BJ (cell line): ENCODE results near the gene MRS2. TPM values are rescaled to one million over a fixed set of nuclear protein-coding genes. Genes with fewer than 3 reads are reported as not detected.
"Not testable (repeated sequence)": the region's sequence is repeated elsewhere in the genome, so short reads cannot be mapped to it uniquely, and the experiment has no call there.

Source experiments
- CTCF ChIA-PET: fragments of 350-600 bp; formaldehyde crosslinking; extraction: SDS; loops from one replicate; lab custom pipeline; 2021; ENCODE audit warnings: antibody characterized with exemption, inconsistent platforms; lab: Yijun Ruan, JAX
- POLR2A ChIA-PET: fragments of 300-600 bp; sonication (Branson Sonifier 250); formaldehyde crosslinking; extraction: SDS; loops from one replicate; lab custom pipeline; 2021; ENCODE audit warnings: antibody characterized with exemption; lab: Charles Lee
- DNase-seq: peaks from one replicate; pipeline ENCODE4 v3.0.0-alpha.2; 2011; ENCODE audit warnings: low read depth
- H3K27me3 ChIP-seq: 2 replicates; pipeline ENCODE4 v1.6.0; 2011; ENCODE audit warnings: low read length; ENCODE audit not compliant: control insufficient read depth, insufficient read depth
- H3K36me3 ChIP-seq: 2 replicates; pipeline ENCODE4 v1.5.1; 2011; ENCODE audit warnings: low read length; ENCODE audit not compliant: control insufficient read depth, insufficient read depth
- H3K4me3 ChIP-seq: 2 replicates; pipeline ENCODE4 v1.5.1; 2011; ENCODE audit warnings: low read depth, mild to moderate bottlenecking, control low read depth, low read length
- CTCF ChIP-seq: IDR thresholded peaks from 2 replicates; pipeline ENCODE4 v1.5.1; 2011; ENCODE audit warnings: low read depth, mild to moderate bottlenecking, control low read depth, inconsistent platforms, low read length, moderate library complexity; ENCODE audit not compliant: insufficient read depth
- polyA plus RNA-seq: library from polyadenylated mRNA; depleted of rRNA; stranded (reverse); fragments of >200 nt; gene quantifications from 2 replicates; pipeline ENCODE4 v1.2.3, GENCODE V29; 2011

Gene MRS2
- polyA plus RNA-seq, 1 experiment, result 6.5 TPM

GRCh38 chr6:24374612-24375011, 28.1 kb upstream of the MRS2 start:
- H3K27me3 ChIP-seq, result no peaks in the 10 kb centered on the region
- DNase-seq, result no peak
- ChIA-PET POLR2A (no interaction called here), CTCF (interaction anchor here (2.5 kb wide), 1 partner anchor 14 kb away, joined by 9 read pairs; no protein-coding TSS in a partner anchor)
- no peaks in the 10 kb centered on the region for H3K36me3 ChIP-seq
- H3K4me3 ChIP-seq, result no peak overlapping the region
- no peak for TF ChIP-seq CTCF

GRCh38 chr6:24376871-24377270, 25.9 kb upstream of the MRS2 start:
- no peaks in the 10 kb centered on the region for H3K27me3 ChIP-seq
- POLR2A ChIA-PET, result no interaction called here
- H3K4me3 ChIP-seq, result no peak overlapping the region
- no peak for DNase-seq
- CTCF ChIA-PET, result interaction anchor here (1.8 kb wide), 1 partner anchor 94 kb away, joined by 5 read pairs; no protein-coding TSS in a partner anchor
- TF ChIP-seq CTCF, result no peak
- H3K36me3 ChIP-seq, result no peaks in the 10 kb centered on the region

GRCh38 chr6:24378473-24379097, 24.2 kb upstream of the MRS2 start:
- no peak overlapping the region for H3K4me3 ChIP-seq
- CTCF ChIA-PET, result interaction anchor here (0.7 to 1.1 kb wide), 2 partner anchors 10 to 14 kb away, joined by 3 read pairs; no protein-coding TSS in a partner anchor
- POLR2A ChIA-PET, result no interaction called here
- DNase-seq, result no peak
- no peaks in the 10 kb centered on the region for H3K27me3 ChIP-seq
- TF ChIP-seq CTCF, result no peak
- H3K36me3 ChIP-seq, result no peaks in the 10 kb centered on the region

GRCh38 chr6:24381476-24382219, 21.1 kb upstream of the MRS2 start:
- POLR2A ChIA-PET, result no interaction called here

GRCh38 chr6:24382220-24382540, 20.6 kb upstream of the MRS2 start:
- no peak for TF ChIP-seq CTCF
- Histone ChIP-seq H3K27me3 (no peaks in the 10 kb centered on the region), H3K36me3 (no peaks in the 10 kb centered on the region), H3K4me3 (no peak overlapping the region)
- POLR2A ChIA-PET, result no interaction called here
- no peak for DNase-seq
- CTCF ChIA-PET, result no interaction called here

More at GRCh38 chr6:24381476-24382219, 21.1 kb upstream of the MRS2 start:
- no peak for DNase-seq
- Histone ChIP-seq H3K36me3 (no peaks in the 10 kb centered on the region), H3K27me3 (no peaks in the 10 kb centered on the region), H3K4me3 (no peak overlapping the region)
- CTCF ChIA-PET, result no interaction called here
- no peak for TF ChIP-seq CTCF

- H3K36me3 ChIP-seq, H3K27me3 ChIP-seq, CTCF ChIA-PET, H3K4me3 ChIP-seq, POLR2A ChIA-PET, DNase-seq: not testable (repeated sequence)
Observed at GRCh38 chr6:24382891-24383494, 19.7 kb upstream of the MRS2 start.

- H3K4me3 ChIP-seq, DNase-seq, H3K27me3 ChIP-seq, CTCF ChIA-PET, POLR2A ChIA-PET, H3K36me3 ChIP-seq: not testable (repeated sequence)
Observed at GRCh38 chr6:24384369-24385130, 18.2 kb upstream of the MRS2 start.
